Trophoblast cell (in vitro differentiated cells and primary cell): Measurements from ENCODE around the gene TTPAL.

ENCODE experiments used
- DNase-seq, 2 donors: peaks; one replicate each; pipeline ENCODE4 v3.0.0-alpha.2; 2016
- H2AFZ ChIP-seq: 2 replicates; pipeline ENCODE4 v1.6.1; 2013; ENCODE audit warnings: low read length, moderate library complexity, mild to moderate bottlenecking; ENCODE audit not compliant: insufficient read depth, poor library complexity
- H2AK5ac ChIP-seq: 2 replicates; pipeline ENCODE4 v1.6.1; 2013; ENCODE audit warnings: mild to moderate bottlenecking, low read length
- H2BK120ac ChIP-seq: 2 replicates; pipeline ENCODE4 v1.6.1; 2013; ENCODE audit warnings: low read length, mild to moderate bottlenecking, moderate library complexity; ENCODE audit not compliant: insufficient read depth, poor library complexity
- H2BK12ac ChIP-seq: 2 replicates; pipeline ENCODE4 v1.6.1; 2013; ENCODE audit warnings: mild to moderate bottlenecking, low read length, moderate library complexity
- H2BK5ac ChIP-seq: 2 replicates; pipeline ENCODE4 v1.6.1; 2013; ENCODE audit warnings: low read length, low read depth, moderate library complexity, mild to moderate bottlenecking; ENCODE audit not compliant: poor library complexity
- H3K14ac ChIP-seq: 2 replicates; pipeline ENCODE4 v1.6.1; 2013; ENCODE audit warnings: mild to moderate bottlenecking, low read length
- H3K18ac ChIP-seq: 2 replicates; pipeline ENCODE4 v1.6.1; 2013; ENCODE audit warnings: mild to moderate bottlenecking, low read length
- H3K23ac ChIP-seq: 2 replicates; pipeline ENCODE4 v1.6.1; 2013; ENCODE audit warnings: low read length
- H3K27ac ChIP-seq: 2 replicates; pipeline ENCODE4 v1.5.1; 2013; ENCODE audit warnings: low read depth, mild to moderate bottlenecking, inconsistent platforms, low read length, moderate library complexity
- H3K27me3 ChIP-seq: 2 replicates; pipeline ENCODE4 v1.6.1; 2013; ENCODE audit warnings: inconsistent platforms, mild to moderate bottlenecking, low read length, moderate library complexity; ENCODE audit not compliant: insufficient read depth
- H3K36me3 ChIP-seq, 2 experiments: 1 replicate in 1 of 2; 2 replicates in 1 of 2; pipeline ENCODE4 v1.6.1; 2013; ENCODE audit warnings: low read length in 2 of 2, mild to moderate bottlenecking in 2 of 2, moderate library complexity in 1 of 2; ENCODE audit not compliant: insufficient read depth in 2 of 2, control insufficient read depth in 1 of 2
- H3K4ac ChIP-seq: 2 replicates; pipeline ENCODE4 v1.6.1; 2013; ENCODE audit warnings: low read depth, mild to moderate bottlenecking, low read length, moderate library complexity
- H3K4me1 ChIP-seq, 2 experiments: 1 replicate in 1 of 2; 2 replicates in 1 of 2; pipeline ENCODE4 v1.6.1; 2013; ENCODE audit warnings: low read length in 2 of 2, mild to moderate bottlenecking in 2 of 2, moderate library complexity in 1 of 2; ENCODE audit not compliant: insufficient read depth in 2 of 2, control insufficient read depth in 1 of 2
- H3K4me2 ChIP-seq: 2 replicates; pipeline ENCODE4 v1.6.1; 2013; ENCODE audit warnings: inconsistent platforms, mild to moderate bottlenecking, low read length, moderate library complexity
- H3K4me3 ChIP-seq: 2 replicates; pipeline ENCODE4 v1.5.1; 2013; ENCODE audit warnings: mild to moderate bottlenecking, low read depth, low read length, inconsistent platforms
- H3K79me1 ChIP-seq: one replicate; pipeline ENCODE4 v1.6.1; 2013; ENCODE audit warnings: low read length
- H3K79me2 ChIP-seq: 2 replicates; pipeline ENCODE4 v1.6.1; 2013; ENCODE audit warnings: low read length, mild to moderate bottlenecking; ENCODE audit not compliant: control insufficient read depth, insufficient read depth, poor library complexity
- H3K9ac ChIP-seq: 2 replicates; pipeline ENCODE4 v1.6.1; 2013; ENCODE audit warnings: mild to moderate bottlenecking, low read length
- H3K9me3 ChIP-seq: 2 replicates; pipeline ENCODE4 v1.6.1; 2013; ENCODE audit warnings: low read depth, mild to moderate bottlenecking, control low read depth, inconsistent platforms, low read length; ENCODE audit not compliant: insufficient read depth
- H4K12ac ChIP-seq: 2 replicates; pipeline ENCODE4 v1.6.1; 2013; ENCODE audit warnings: low read depth, mild to moderate bottlenecking, low read length, moderate library complexity
- H4K8ac ChIP-seq: 2 replicates; pipeline ENCODE4 v1.6.1; 2013; ENCODE audit warnings: low read depth, mild to moderate bottlenecking, low read length, moderate library complexity
- H4K91ac ChIP-seq: one replicate; pipeline ENCODE4 v1.6.1; 2013; ENCODE audit warnings: low read depth, mild to moderate bottlenecking, low read length, moderate library complexity
- WGBS: extraction: QIAGEN DNeasy Blood & Tissue Kit; methylation state at CpG from one replicate; pipeline ENCODE4 v1.1.7; 2013; ENCODE audit warnings: missing lambda C conversion rate; ENCODE audit not compliant: insufficient read length, insufficient coverage; ENCODE audit errors: extremely low coverage; 5-methylcytosine and 5-hydroxymethylcytosine counted together

The TTPAL gene

GRCh38 chr20:44491635-44492395 is 16.1 kb downstream of the TTPAL start:
- Histone ChIP-seq H2BK120ac (no peak overlapping the region), H3K79me2 (no peaks in the 10 kb centered on the region), H4K8ac (no peak overlapping the region), H2AK5ac (no peak overlapping the region), H3K4me1 (peaks cover under 1 to 6% of the 10 kb centered on the region in 2 experiments), H3K9ac (no peak overlapping the region), H3K79me1 (no peaks in the 10 kb centered on the region), H3K4ac (no peak overlapping the region), H3K9me3 (no peaks in the 10 kb centered on the region), H2AFZ (no peak overlapping the region), H3K4me3 (no peak overlapping the region), H3K27me3 (no peaks in the 10 kb centered on the region), H2BK5ac (no peak overlapping the region), H4K12ac (no peak overlapping the region), H4K91ac (no peak overlapping the region), H2BK12ac (no peak overlapping the region), H3K4me2 (no peak overlapping the region), H3K14ac (no peak overlapping the region), H3K27ac (peak overlapping the region; percentile 22), H3K36me3 (peaks cover 16 to 41% of the 10 kb centered on the region in 2 experiments), H3K18ac (peak overlapping the region; percentile 29), H3K23ac (no peak overlapping the region)
- WGBS, result no CpG with 5 or more reads among the region's 5 CpGs
- peak; percentile 55 to 78 for DNase-seq

DNA sequence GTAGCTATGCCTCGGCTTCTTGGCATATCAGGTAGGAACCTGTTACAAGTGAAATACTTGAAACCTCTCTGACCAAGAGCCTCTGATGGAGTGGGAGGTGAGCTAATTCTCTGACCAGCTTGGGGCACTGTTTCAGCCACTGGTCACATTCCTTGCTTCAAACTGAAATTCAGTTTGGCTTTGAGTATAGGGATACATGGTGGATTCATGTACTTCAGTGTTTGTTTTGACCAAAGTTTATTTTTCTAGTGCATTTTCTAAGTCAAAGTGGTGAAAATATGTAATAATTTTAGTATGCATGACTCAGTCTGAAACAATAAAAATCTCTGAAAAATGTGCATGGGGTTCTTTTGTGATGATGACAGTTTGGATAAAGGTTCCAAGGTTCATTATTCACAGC is 18.6 kb downstream of the TTPAL start:
- no CpG with 5 or more reads among the region's 1 CpG for WGBS
- Histone ChIP-seq H3K79me2 (no peaks in the 10 kb centered on the region), H3K14ac (no peak overlapping the region), H2BK12ac (no peak overlapping the region), H3K79me1 (no peaks in the 10 kb centered on the region), H4K91ac (no peak overlapping the region), H2AK5ac (no peak overlapping the region), H3K4me3 (no peak overlapping the region), H3K9me3 (no peaks in the 10 kb centered on the region), H3K4me2 (no peak overlapping the region), H3K9ac (no peak overlapping the region), H2AFZ (no peak overlapping the region), H3K27me3 (no peaks in the 10 kb centered on the region), H3K23ac (no peak overlapping the region), H2BK5ac (no peak overlapping the region), H3K36me3 (peaks cover 7 to 33% of the 10 kb centered on the region in 2 experiments), H4K8ac (no peak overlapping the region), H4K12ac (no peak overlapping the region), H3K4me1 (peaks cover 2 to 6% of the 10 kb centered on the region in 2 experiments), H3K18ac (no peak overlapping the region), H2BK120ac (no peak overlapping the region), H3K27ac (no peak overlapping the region), H3K4ac (no peak overlapping the region)
- DNase-seq, result no peak

DNA sequence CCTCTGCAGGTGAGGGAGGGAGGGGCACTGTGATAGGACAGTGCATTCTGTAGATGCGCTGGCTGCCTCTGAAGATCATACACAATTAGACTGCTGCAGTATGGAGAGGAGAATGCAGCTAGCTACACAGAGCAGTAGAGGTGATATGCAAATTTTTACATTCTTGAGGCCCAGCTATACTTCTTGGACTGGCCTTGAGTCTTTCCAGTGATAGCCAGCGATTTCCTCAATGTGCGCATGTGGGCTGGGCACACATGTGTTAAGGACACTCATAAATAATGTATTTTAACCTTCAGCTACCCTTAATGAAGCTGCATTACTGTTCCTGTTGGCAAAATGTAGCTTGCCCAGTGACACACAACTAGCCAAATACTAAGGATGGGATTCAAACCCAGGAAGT is 19.0 kb downstream of the TTPAL start:
- H3K9ac ChIP-seq, result no peak overlapping the region
- no peak overlapping the region for H4K12ac ChIP-seq
- no peak overlapping the region for H2BK120ac ChIP-seq
- H3K36me3 ChIP-seq, result peaks cover 5 to 30% of the 10 kb centered on the region in 2 experiments
- H3K79me1 ChIP-seq, result no peaks in the 10 kb centered on the region
- no peak overlapping the region for H3K14ac ChIP-seq
- no peak overlapping the region for H3K27ac ChIP-seq
- no peak overlapping the region for H4K91ac ChIP-seq
- H3K27me3 ChIP-seq, result no peaks in the 10 kb centered on the region
- H3K18ac ChIP-seq, result no peak overlapping the region
- no peak overlapping the region for H2AK5ac ChIP-seq
- no peak overlapping the region for H2AFZ ChIP-seq
- no peak overlapping the region for H2BK12ac ChIP-seq
- no peak overlapping the region for H3K4me3 ChIP-seq
- H3K4ac ChIP-seq, result no peak overlapping the region
- peaks cover 2 to 6% of the 10 kb centered on the region in 2 experiments for H3K4me1 ChIP-seq
- WGBS, result no CpG with 5 or more reads among the region's 3 CpGs
- no peak overlapping the region for H3K4me2 ChIP-seq
- no peak overlapping the region for H2BK5ac ChIP-seq
- no peak overlapping the region for H3K23ac ChIP-seq
- no peaks in the 10 kb centered on the region for H3K79me2 ChIP-seq
- no peak for DNase-seq
- H4K8ac ChIP-seq, result no peak overlapping the region
- H3K9me3 ChIP-seq, result no peaks in the 10 kb centered on the region

- H4K91ac ChIP-seq, result no peak overlapping the region
- H3K14ac ChIP-seq, result no peak overlapping the region
- no CpG with 5 or more reads among the region's 1 CpG for WGBS
These were observed 19.6 kb downstream of the TTPAL start for GRCh38 chr20:44495257-44495656.

More at GRCh38 chr20:44495257-44495656, 19.6 kb downstream of the TTPAL start:
- no peak overlapping the region for H3K4ac ChIP-seq
- H3K23ac ChIP-seq, result no peak overlapping the region
- H2BK120ac ChIP-seq, result no peak overlapping the region
- H3K18ac ChIP-seq, result no peak overlapping the region
- no peaks in the 10 kb centered on the region for H3K79me2 ChIP-seq
- no peak overlapping the region for H2BK12ac ChIP-seq
- H3K4me2 ChIP-seq, result no peak overlapping the region
- H2BK5ac ChIP-seq, result no peak overlapping the region
- H4K12ac ChIP-seq, result no peak overlapping the region
- no peaks in the 10 kb centered on the region for H3K9me3 ChIP-seq
- H3K9ac ChIP-seq, result no peak overlapping the region
- peaks cover 2 to 6% of the 10 kb centered on the region in 2 experiments for H3K4me1 ChIP-seq
- DNase-seq, result peak in 1 of 2 donors; percentile 65
- H3K27me3 ChIP-seq, result no peaks in the 10 kb centered on the region
- H2AFZ ChIP-seq, result no peak overlapping the region
- H4K8ac ChIP-seq, result no peak overlapping the region
- no peak overlapping the region for H3K4me3 ChIP-seq
- H2AK5ac ChIP-seq, result no peak overlapping the region
- H3K36me3 ChIP-seq, result peaks cover 8 to 27% of the 10 kb centered on the region in 2 experiments
- H3K27ac ChIP-seq, result peak overlapping the region; percentile 61
- H3K79me1 ChIP-seq, result no peaks in the 10 kb centered on the region
